PC-9 (cell line): ENCODE data around the gene CMSS1. TPM values are rescaled to one million over a fixed set of nuclear protein-coding genes. Genes with fewer than 3 reads are reported as not detected.
"Not testable (repeated sequence)": the region's sequence is repeated elsewhere in the genome, so short reads cannot be mapped to it uniquely, and the experiment has no call there.

Experiments
- BruUV-seq: library from RNA; stranded (reverse); fragments of 400-500 nt; replicated peaks from 2 replicates; lab custom pipeline; 2021; lab: Mats Ljungman, UMichigan
- CTCF ChIA-PET: fragments of 300-600 bp; sonication (Branson Sonifier 250); formaldehyde crosslinking; loops from one replicate; lab custom pipeline; 2022; ENCODE audit warnings: antibody characterized with exemption; lab: Charles Lee
- POLR2A ChIA-PET: fragments of 300-600 bp; sonication (Branson Sonifier 250); formaldehyde crosslinking; loops from one replicate; lab custom pipeline; 2022; ENCODE audit warnings: antibody characterized with exemption; ENCODE audit not compliant: unreplicated experiment; lab: Charles Lee
- DNase-seq, 2 experiments: peaks; one replicate each; pipeline versions ENCODE4 v3.0.0 to v3.0.0-alpha.2; 2015 to 2022; ENCODE audit warnings: mixed read lengths in 1 of 2
- H2AFZ ChIP-seq: fragments of 200-600 bp; sonication (generic); 2 replicates; pipeline ENCODE4 v1.8.1; 2017; ENCODE audit warnings: antibody characterized with exemption
- H3F3A ChIP-seq: fragments of 200-600 bp; sonication (generic); 2 replicates; pipeline ENCODE4 v1.8.1; 2017; ENCODE audit warnings: antibody characterized with exemption, mild to moderate bottlenecking, low read depth; ENCODE audit not compliant: insufficient read depth
- H3K27ac ChIP-seq: fragments of 200-600 bp; sonication (generic); 2 replicates; pipeline ENCODE4 v1.6.1; 2016; ENCODE audit warnings: mixed run types
- H3K27me3 ChIP-seq: fragments of 200-600 bp; sonication (generic); 2 replicates; pipeline ENCODE4 v1.6.1; 2016; ENCODE audit warnings: low read depth, mixed run types; ENCODE audit not compliant: insufficient read depth
- H3K36me3 ChIP-seq: fragments of 200-600 bp; sonication (generic); 2 replicates; pipeline ENCODE4 v1.6.1; 2016; ENCODE audit warnings: low read depth, mixed run types
- H3K4me1 ChIP-seq: fragments of 200-600 bp; sonication (generic); replicated peaks from 2 replicates; pipeline ENCODE4 v1.6.1; 2016; ENCODE audit warnings: mixed run types; ENCODE audit not compliant: insufficient read depth
- H3K4me2 ChIP-seq: fragments of 200-600 bp; sonication (generic); 2 replicates; pipeline ENCODE4 v1.6.1; 2017; ENCODE audit warnings: mixed run types
- H3K4me3 ChIP-seq: fragments of 200-600 bp; sonication (generic); 2 replicates; pipeline ENCODE4 v1.6.1; 2016; ENCODE audit warnings: mixed run types
- H3K79me2 ChIP-seq: fragments of 200-600 bp; sonication (generic); 2 replicates; pipeline ENCODE4 v1.6.1; 2017; ENCODE audit warnings: low read depth, mixed run types
- H3K9me2 ChIP-seq: fragments of 200-600 bp; sonication (generic); 2 replicates; pipeline ENCODE4 v1.8.1; 2017; ENCODE audit warnings: mild to moderate bottlenecking; ENCODE audit not compliant: insufficient read depth
- H3K9me3 ChIP-seq: fragments of 200-600 bp; sonication (generic); 2 replicates; pipeline ENCODE4 v1.8.1; 2016; ENCODE audit warnings: low read depth; ENCODE audit not compliant: insufficient read depth
- H4K20me1 ChIP-seq: fragments of 200-600 bp; sonication (generic); 2 replicates; pipeline ENCODE4 v1.8.1; 2017; ENCODE audit not compliant: insufficient read depth
- EZH2 ChIP-seq: fragments of 200-600 bp; sonication (generic); IDR thresholded peaks from 2 replicates; pipeline ENCODE4 v1.8.0; 2017; ENCODE audit warnings: antibody characterized with exemption, low read depth
- intact Hi-C: fragments of 100-400 bp; cut with micrococcal nuclease; formaldehyde crosslinking; loops from one replicate; pipeline ENCODE4 v1.10.0; 2022; ENCODE audit not compliant: unreplicated experiment
- total RNA-seq: library from RNA; stranded (reverse); gene quantifications from 2 replicates; pipeline ENCODE4 v1.2.3, GENCODE V29; 2021
- TF ChIP-seq, protein P1 (sequence below): fragments of 200-600 bp; sonication (generic); conservative IDR thresholded peaks from 2 replicates; pipeline ENCODE4 v1.6.1; 2017; ENCODE audit warnings: mixed run types, antibody characterized with exemption, mild to moderate bottlenecking, moderate library complexity

The CMSS1 gene
- total RNA-seq, 1 experiment from 2014 or later = 98.9 TPM

DNA sequence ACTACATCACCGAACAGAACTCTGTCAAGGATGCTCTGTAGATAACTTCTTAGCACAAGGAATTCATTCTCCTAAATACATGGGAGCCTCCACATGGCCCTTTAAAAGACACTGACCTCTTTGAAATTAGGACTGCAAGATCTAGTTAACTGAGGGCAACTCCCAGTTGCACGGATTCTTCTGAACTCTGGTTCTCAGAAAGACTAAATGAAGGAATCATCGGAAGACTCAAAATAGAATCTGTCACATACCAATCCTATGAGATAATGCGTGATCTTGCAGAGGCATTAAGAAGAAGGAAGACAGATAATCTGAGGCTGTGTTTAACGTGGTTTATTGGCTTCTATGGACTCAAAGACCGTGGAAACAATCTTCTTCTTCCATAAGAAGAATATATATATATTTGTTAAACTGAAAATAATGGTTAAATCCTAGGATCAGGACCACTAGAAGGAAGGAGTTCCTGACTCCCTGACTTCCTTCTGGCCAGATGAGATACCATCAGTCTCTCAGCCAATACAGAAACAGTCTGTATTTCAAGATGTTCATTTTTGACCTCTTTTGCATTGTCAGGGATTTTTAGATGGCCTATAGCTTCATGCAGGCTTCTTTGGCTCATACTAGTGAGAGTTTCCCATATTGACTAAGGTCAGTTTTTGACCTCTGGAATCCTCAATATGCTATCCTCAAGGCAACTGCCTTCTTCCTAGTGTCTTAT is 409.2 kb downstream of the CMSS1 start:
- no TSS peak for BruUV-seq

DNA sequence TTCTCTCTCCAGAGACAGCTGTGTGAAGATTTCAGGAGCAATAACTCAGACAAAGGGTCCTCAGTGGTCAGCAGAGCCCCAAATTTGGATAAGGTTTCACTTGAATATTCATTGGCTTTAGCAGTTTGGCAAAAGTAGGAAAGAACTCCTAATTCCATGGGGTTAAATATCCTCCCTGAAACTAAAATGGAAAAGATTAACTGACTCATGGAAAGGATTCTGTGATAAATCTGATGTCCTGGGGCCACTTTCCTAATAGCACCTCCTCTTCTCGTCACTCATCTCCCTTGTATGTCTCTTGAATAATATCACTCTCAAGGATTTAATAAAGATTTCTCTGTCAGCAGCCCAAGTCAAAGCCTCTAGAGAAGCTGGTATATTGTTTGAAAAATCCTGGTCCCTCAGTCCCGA is 409.9 kb downstream of the CMSS1 start:
- Histone ChIP-seq H3K4me3 (no peak overlapping the region), H3K27me3 (no peaks in the 10 kb centered on the region), H3K9me3 (no peaks in the 10 kb centered on the region; the same call in 1 of the 2 replicates), H3K4me2 (no peak overlapping the region), H3K79me2 (no peaks in the 10 kb centered on the region), H3F3A (no peaks in the 10 kb centered on the region), H3K4me1 (no peaks in the 10 kb centered on the region), H4K20me1 (no peaks in the 10 kb centered on the region), H3K27ac (no peak overlapping the region), H3K36me3 (no peaks in the 10 kb centered on the region), H3K9me2 (no peaks in the 10 kb centered on the region), H2AFZ (no peak overlapping the region)
- POLR2A ChIA-PET = no interaction called here
- intact Hi-C loops = no loop called here
- DNase-seq = no peak
- no TSS peak for BruUV-seq
- CTCF ChIA-PET = no interaction called here
- no peak for TF ChIP-seq EZH2
- TF ChIP-seq, protein P1, sequence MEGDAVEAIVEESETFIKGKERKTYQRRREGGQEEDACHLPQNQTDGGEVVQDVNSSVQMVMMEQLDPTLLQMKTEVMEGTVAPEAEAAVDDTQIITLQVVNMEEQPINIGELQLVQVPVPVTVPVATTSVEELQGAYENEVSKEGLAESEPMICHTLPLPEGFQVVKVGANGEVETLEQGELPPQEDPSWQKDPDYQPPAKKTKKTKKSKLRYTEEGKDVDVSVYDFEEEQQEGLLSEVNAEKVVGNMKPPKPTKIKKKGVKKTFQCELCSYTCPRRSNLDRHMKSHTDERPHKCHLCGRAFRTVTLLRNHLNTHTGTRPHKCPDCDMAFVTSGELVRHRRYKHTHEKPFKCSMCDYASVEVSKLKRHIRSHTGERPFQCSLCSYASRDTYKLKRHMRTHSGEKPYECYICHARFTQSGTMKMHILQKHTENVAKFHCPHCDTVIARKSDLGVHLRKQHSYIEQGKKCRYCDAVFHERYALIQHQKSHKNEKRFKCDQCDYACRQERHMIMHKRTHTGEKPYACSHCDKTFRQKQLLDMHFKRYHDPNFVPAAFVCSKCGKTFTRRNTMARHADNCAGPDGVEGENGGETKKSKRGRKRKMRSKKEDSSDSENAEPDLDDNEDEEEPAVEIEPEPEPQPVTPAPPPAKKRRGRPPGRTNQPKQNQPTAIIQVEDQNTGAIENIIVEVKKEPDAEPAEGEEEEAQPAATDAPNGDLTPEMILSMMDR = no peak

More for the DNA sequence above, 409.2 kb downstream of the CMSS1 start:
- Histone ChIP-seq H3K27ac (no peak overlapping the region), H3K27me3 (no peaks in the 10 kb centered on the region), H3K4me1 (no peaks in the 10 kb centered on the region), H3K4me2 (no peak overlapping the region), H3K4me3 (no peak overlapping the region), H3K36me3 (no peaks in the 10 kb centered on the region), H3K79me2 (no peaks in the 10 kb centered on the region), H3K9me3 (no peaks in the 10 kb centered on the region; the same call in 1 of the 2 replicates), H4K20me1 (no peaks in the 10 kb centered on the region), H3F3A (no peaks in the 10 kb centered on the region), H2AFZ (no peak overlapping the region), H3K9me2 (no peaks in the 10 kb centered on the region)
- ChIA-PET CTCF (no interaction called here), POLR2A (no interaction called here)
- TF ChIP-seq EZH2 = no peak
- TF ChIP-seq, protein P1 = no peak
- DNase-seq = no peak
- intact Hi-C loops = no loop called here

DNA sequence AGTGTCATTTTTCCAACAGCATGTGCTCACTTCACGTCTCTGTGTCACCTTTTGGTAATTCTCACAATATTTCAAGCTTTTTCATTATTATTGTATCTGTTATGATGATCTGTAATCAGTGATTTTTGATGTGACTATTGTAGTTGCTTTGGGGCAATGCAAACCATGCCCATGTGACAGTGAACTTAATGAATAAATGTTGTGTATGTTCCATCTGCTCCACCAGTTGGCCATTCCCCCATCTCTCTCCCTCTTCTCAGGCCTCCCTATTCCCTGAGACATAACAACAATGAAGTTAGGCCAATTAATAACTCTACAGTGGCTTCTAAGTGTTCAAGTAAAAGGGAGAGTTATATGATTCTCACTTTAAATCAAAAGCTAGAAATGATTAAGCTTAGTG is 410.6 kb downstream of the CMSS1 start:
- ChIA-PET POLR2A (no interaction called here), CTCF (no interaction called here)
- no peak for DNase-seq
- Histone ChIP-seq H3K4me3 (no peak overlapping the region), H3K79me2 (no peaks in the 10 kb centered on the region), H3K27me3 (no peaks in the 10 kb centered on the region), H3F3A (no peaks in the 10 kb centered on the region), H2AFZ (no peak overlapping the region), H3K9me2 (no peaks in the 10 kb centered on the region), H4K20me1 (no peaks in the 10 kb centered on the region), H3K9me3 (no peaks in the 10 kb centered on the region; the same call in 1 of the 2 replicates), H3K27ac (no peak overlapping the region), H3K36me3 (no peaks in the 10 kb centered on the region), H3K4me2 (no peak overlapping the region), H3K4me1 (no peaks in the 10 kb centered on the region)
- intact Hi-C loops = no loop called here
- TF ChIP-seq EZH2 = no peak
- TF ChIP-seq, protein P1 = no peak
- BruUV-seq = no TSS peak

DNA sequence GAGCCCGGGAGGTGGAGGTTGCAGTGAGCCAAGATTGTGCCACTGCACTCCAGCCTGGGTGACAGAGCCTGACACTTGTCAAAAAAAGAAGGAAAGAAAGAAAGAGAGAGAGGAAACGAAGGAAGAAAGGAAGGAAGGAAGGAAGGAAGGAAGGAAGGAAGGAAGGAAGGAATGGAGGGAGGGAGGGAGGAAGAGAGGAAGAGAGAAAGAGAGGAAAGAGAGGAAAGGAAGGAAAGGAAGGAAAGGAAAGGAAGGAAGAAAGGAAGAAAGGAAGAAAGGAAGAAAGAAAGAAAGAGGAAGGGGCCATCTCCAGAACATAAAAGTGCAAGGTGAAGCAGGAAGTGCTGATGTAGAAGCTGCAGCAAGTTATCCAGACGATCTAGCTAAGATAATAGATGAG is 411.5 kb downstream of the CMSS1 start:
- H3K4me3 ChIP-seq, DNase-seq, H3K27me3 ChIP-seq, H3K4me1 ChIP-seq, H3K79me2 ChIP-seq, H3K36me3 ChIP-seq, H2AFZ ChIP-seq, BruUV-seq, H3K27ac ChIP-seq, POLR2A ChIA-PET, H3F3A ChIP-seq, H3K9me2 ChIP-seq, H3K4me2 ChIP-seq, H4K20me1 ChIP-seq, intact Hi-C loops, H3K9me3 ChIP-seq: not testable (repeated sequence)
- CTCF ChIA-PET = interaction anchor here (0.6 kb wide), 1 partner anchor 65 kb away, joined by 3 read pairs; no protein-coding TSS in a partner anchor
